GM18951 (cell line): ENCODE results near the gene PCBP3.

Experiments used
- POLR2A ChIP-seq: IDR thresholded peaks from 4 replicates; pipeline ENCODE4 v1.6.1; 2011; ENCODE audit warnings: mild to moderate bottlenecking; ENCODE audit not compliant: insufficient read length, insufficient read depth; ENCODE audit errors: extremely low read depth
- in situ Hi-C: fragments of 300-500 bp; cut with MboI; formaldehyde crosslinking; loops from one replicate; pipeline ENCODE4 v1.12.0; 2022; ENCODE audit warnings: low sequenced_read_pairs, mixed read lengths, inconsistent platforms; ENCODE audit not compliant: unreplicated experiment

PCBP3 gene

DNA sequence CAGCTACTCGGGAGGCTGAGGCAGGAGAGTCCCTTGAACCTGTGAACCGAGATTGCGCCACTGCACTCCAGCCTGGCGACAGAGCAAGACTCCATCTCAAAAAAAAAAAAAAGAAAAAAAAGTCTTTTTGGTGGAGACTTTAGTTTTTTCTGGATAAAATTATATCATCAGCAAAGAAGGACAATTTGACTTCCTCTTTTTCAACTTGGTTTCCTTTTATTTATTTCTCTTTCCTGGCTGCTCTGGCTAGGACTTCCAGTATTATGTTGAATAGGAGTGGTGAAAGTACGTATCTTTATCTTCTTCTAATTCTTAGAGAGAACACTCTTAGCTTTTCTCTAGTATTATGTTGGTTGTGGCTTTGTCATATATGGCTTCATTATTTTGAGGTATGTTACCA lies 130.8 kb downstream of the PCBP3 start:
- no peak for TF ChIP-seq POLR2A
- in situ Hi-C loops: no loop called here

DNA sequence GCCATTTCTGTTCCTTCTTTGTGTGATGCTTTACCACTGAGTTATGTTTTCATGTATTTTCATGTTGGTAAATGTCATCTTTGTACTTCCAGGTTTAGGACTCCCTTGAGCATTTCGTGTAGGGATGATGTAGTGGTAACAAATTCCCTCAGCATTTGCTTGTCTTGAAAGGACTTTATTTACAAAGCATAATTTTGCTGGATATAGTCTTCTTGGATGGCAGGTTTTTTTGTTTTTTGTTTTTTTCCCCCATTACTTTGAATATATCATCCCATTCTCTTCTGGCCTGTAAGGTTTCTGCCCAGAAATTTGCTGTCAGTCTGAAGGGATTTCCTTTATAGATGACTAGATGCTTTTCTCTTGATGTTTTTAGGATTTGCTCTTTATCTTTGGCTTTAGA lies 133.4 kb downstream of the PCBP3 start:
- in situ Hi-C loops: no loop called here
- no peak for TF ChIP-seq POLR2A

DNA sequence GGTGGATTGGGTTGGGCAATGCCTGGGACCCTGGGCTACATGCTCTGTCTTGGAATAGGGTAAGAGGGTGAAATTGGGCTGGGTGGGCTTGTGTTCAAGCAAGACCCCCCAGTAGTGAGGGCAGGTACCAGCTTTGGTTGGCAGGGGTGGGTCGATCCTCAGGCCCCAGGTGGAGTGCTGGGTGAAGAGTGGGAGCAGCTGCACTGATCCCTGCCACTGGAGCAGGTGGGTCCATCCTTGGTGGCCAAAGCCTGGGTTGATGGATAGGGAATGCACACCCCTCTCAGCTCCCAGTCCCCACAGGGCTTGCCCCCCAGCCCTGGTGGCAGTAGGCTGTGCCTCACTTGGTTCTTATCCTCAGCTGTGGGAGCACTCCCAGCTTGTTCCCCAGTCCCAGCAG lies 135.2 kb downstream of the PCBP3 start:
- in situ Hi-C loops: no loop called here
- no peak for TF ChIP-seq POLR2A

DNA sequence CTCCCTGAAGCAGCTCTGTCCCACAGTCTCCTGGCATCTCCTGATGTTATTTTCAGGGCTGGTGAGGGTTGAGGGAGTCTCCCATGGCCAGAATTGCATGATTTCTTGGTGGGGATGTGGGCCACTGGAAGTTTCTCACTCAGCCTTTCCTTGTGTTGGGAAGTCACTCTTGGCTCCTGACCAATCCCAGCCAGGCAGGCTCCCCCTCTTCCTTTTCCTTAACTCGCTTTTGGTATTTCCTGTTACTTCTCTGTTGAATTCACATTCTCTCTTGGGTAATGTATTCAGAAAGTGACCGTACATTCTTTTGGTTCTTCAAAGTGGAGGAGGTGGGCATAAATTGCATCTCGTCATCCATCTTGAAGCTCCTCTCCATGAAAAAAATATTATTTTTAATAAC lies 135.7 kb downstream of the PCBP3 start:
- TF ChIP-seq POLR2A: no peak
- in situ Hi-C loops: no loop called here

DNA sequence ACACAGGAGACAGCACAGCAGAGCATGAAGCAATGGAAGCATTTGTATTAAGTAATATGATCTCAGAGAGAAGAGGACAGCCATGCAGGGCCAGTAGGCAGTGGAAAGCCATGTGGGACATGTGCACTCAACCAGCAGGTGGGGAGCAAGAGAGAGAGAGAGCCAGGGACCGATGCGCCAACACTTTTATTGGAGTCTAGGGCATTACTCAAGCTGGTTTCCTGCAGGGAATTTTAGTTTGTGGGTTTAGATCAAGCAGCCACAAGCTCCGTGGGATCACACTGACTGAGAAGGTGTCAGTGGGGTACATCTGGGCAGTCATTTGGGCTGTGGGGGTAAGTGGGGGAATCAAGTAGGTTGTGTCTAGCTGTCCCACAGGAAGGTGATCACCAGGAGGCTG lies 137.1 kb downstream of the PCBP3 start:
- no peak for TF ChIP-seq POLR2A
- in situ Hi-C loops: no loop called here

DNA sequence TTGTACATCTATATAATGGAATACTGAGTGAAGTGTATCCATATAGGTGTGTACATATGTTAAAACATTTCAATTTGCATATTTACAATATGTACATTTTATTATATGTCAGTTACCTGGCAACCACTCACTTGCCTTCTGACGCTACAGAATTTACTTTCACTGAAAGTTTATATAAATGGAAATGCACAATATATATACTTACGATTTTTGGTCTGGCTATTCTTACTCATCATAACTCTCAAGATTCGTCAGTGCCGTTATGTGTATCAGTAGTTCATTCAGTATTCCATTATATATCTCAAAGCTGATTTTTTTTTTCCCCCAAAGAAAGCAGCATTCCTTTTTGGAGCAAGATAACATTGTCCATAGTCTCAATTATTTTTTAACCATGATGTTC lies 138.2 kb downstream of the PCBP3 start:
- in situ Hi-C loops: no loop called here
- TF ChIP-seq POLR2A: no peak

DNA sequence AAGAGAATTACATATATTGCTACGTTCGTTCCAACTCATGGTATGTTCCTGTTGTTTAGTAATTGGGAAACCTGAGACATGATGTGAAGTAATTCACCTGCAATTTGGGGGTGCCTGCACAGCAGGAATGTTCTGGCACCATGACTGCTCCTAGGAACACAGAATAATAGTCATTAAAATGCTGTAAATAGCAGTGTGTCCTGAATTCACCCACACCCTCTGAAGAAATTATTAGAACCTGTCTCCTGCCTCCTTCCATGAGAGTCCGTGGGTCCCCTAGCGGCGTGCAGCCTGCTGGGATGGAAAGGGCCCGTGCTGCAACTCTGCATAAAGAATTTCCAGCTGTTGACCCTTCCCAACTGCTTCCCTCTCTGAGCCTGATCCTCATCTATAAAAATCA lies 143.1 kb downstream of the PCBP3 start:
- in situ Hi-C loops: no loop called here
- TF ChIP-seq POLR2A: no peak

DNA sequence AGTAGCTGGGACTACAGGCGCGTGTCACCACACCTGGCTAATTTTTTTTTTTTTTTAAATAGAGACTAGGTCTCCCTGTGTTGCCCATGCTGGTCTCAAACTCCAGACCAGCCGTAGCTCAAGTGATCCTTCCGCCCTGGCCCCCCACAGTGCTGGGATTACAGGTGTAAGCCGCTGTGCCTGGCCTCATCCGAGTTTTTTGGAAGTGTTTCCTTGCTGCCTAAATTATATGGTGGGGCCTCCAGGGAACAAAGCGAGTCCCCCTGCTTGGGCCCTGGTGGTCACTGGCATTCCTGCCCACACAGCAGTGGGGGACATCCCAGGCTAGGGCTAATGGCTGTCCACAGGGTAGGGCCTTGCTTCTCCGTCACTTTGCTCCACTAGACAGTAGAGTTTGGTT lies 143.8 kb downstream of the PCBP3 start:
- no peak for TF ChIP-seq POLR2A
- in situ Hi-C loops: no loop called here

DNA sequence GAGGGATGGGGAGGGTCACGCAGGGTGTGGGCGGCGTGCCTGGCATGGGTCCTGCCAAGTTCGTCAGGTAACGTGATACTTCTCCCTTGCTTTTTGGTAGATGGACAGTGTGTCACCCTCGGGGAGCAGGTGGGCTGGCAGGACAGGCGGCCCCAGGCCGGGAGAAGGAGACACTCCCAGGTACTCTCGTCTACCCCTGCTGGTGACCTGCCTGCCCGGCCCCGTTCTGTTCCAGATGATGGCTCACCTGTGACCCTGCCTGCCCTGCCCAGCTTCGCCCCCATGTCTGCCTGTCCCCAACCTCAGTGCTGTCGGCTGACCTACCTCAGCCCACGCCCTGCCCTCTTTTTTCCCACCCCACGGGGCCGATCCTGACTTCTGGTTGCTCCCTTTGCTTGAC lies 144.7 kb downstream of the PCBP3 start:
- TF ChIP-seq POLR2A: no peak

DNA sequence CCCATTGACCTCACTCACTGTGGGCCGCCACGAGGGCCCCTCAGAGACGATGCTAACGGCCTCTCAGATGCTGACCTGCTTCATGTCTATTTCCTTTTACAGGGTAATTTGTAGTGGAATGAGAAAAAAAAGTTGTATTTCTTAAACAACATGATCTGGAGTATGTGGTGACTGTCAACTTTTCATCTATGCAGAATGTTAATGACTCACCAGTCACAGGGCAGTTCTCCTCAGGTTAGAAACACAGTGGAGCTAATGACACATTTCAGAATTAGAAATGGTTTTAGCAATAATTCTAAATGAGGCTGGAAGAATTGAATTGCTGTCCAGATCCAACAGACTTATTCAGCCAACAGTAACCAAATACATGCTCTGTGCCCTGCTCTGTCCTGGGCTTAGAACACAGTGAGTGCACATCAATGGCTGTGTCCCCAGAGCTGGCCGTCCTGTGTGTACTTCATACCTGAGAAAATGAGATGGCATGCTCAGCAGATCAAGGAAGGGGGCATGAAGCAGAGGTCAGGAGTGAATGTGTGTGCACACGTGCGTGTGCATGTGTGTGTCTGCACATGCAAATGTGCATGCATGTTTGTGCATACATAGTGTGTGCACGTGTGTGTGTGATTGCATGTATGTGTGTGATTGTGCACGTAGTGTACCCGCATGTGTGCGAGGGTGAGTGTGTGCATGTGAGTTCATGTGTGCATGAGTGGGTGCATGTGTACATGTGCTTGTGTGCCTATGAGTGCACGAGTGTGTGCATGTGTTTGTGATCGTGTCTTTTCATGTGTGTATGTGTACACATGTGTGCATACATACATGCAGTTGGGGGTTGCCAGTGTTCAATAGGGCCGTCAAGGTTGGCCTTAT lies 145.3 kb downstream of the PCBP3 start:
- TF ChIP-seq POLR2A: no peak
- in situ Hi-C loops: no loop called here

More for the DNA sequence above, 144.7 kb downstream of the PCBP3 start:
- in situ Hi-C loops: no loop called here

DNA sequence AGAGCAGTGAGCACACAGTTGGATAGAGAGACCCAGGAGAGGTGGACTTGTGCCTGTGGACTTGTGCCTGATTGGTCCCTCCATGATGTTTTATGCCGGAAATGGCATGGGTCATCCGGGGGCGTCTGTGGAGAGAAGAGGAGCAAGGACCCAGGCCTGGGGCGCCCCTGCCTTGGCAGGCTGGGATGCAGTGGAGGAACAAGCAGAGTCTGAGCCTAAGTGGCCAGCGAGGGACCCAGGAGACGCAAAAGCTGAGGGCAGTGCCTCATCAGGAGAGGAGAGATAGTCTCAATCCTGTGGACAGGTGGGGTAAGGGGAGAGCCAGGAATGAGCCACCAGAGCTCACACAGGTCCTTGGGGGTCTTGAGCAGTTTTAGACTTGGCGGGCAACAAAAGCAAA lies 146.9 kb downstream of the PCBP3 start:
- in situ Hi-C loops: no loop called here
- TF ChIP-seq POLR2A: no peak

DNA sequence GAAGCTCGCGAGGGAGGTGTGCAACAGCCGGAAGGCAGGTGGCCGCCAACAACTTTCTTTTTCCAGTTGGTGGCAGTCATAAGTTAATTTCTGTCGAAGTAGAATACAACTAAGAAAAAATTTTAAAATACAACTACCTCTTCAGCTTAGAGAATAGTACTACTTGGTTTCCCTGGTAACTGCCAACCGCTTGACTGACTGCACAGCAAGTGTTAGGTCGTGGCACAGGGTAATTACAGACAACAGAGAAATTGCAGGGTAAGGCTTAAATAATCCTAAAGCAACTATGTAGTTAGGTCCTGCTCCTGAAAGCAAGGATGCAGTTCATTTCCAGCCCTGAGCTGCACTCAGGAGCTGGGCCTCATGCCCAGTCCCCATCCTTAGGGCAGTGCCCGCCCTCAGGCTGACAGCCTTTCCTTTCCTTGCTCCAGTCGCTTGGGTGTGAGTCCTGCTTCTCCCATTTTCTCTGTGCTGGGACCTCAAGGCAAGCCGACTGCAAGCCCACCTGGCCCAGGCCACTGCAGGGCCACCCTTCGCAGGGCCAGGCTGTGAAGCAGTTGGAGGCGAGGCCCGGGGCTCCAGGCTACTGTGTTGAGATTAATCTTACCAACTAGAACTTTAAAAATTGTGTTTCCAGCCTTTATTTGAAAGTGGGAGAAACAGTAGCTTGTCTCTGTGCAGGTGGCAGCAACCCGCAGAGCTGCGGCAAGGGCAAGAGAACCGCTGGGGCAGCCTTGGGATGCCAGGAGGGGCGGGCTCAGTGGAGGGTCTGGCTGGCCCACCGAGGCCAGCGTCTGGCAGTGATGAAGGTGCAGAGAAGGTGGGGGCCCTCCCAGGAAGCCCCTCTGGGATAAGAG lies 148.3 kb downstream of the PCBP3 start:
- TF ChIP-seq POLR2A: no peak
- in situ Hi-C loops: no loop called here

DNA sequence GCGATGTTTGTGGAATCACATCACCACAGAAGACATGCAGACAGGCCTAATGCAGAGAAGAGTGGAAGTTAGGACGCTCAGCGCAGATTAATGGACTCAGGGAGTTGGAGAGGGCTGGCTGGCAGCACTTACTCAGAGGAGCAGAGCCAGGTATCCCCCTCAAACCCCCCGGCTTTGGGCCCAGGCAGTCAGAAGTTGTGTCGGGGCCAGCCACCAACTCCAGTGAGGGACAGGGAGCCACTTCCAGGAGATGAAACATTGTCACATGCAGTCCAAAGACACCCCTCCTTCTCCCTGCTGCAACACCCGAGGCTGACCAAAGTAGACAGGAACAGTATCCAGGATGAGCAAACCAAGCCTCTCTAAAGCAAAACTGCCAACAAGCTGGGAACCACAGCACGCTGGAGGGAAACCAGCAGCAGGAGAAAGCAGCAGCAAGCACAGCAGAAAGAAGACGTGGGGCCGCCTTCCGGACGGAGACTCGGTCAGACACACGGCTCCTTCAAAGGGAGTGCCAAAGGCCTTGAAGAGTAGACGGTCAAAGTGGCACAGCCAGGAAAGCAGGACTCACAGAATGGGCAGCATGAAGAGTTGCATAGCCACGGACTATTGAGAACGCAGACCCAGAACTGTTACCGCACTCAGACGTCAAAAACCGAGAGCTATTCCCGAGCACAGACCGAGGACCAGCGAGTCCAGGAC lies 149.3 kb downstream of the PCBP3 start:
- in situ Hi-C loops: no loop called here
- no peak for TF ChIP-seq POLR2A
